Transverse colon (tissue), 4 donors: ENCODE data around the gene SEMA3G. TPM values are rescaled to one million over a fixed set of nuclear protein-coding genes. Genes with fewer than 3 reads are reported as not detected.

Experiments
- DNase-seq: peaks from one replicate; pipeline ENCODE4 v3.0.0-alpha.2; 2019
- H3K27ac ChIP-seq, 4 donors: fragments of 200-600 bp; sonication (generic); 2 replicates each; pipeline ENCODE4 v1.5.1; 2016 to 2018; ENCODE audit warnings: inconsistent platforms in 4 of 4
- H3K27me3 ChIP-seq: fragments of 200-600 bp; sonication (generic); 2 replicates; pipeline ENCODE4 v1.5.1; 2017; ENCODE audit warnings: inconsistent platforms
- H3K36me3 ChIP-seq, 4 donors: fragments of 200-600 bp; sonication (generic); 2 replicates each; pipeline ENCODE4 v1.5.1; 2017 to 2019; ENCODE audit warnings: inconsistent platforms in 4 of 4
- H3K4me1 ChIP-seq, 4 donors: fragments of 200-600 bp; sonication (generic); 2 replicates each; pipeline ENCODE4 v1.5.1; 2017 to 2020; ENCODE audit warnings: inconsistent platforms in 4 of 4
- H3K4me3 ChIP-seq, 4 donors: fragments of 200-600 bp; sonication (generic); 1 replicate in 1 of 4; 2 replicates in 3 of 4; pipeline versions ENCODE4 v1.5.1 to v1.6.1; 2017 to 2019; ENCODE audit warnings: inconsistent platforms in 4 of 4
- H3K9me3 ChIP-seq, 2 donors: fragments of 200-600 bp; sonication (generic); 2 replicates each; pipeline ENCODE4 v1.5.1; 2017 to 2019; ENCODE audit warnings: inconsistent platforms in 2 of 2
- CTCF ChIP-seq, 5 experiments: fragments of 200-600 bp in 3 of 5; fragments of 450-650 bp in 2 of 5; sonication (generic) in 3 of 5; IDR thresholded peaks; 1 replicate in 2 of 5; 2 replicates in 3 of 5; pipeline ENCODE4 v1.5.1; 2016 to 2017; ENCODE audit warnings: antibody characterized with exemption in 5 of 5, inconsistent platforms in 3 of 5, mild to moderate bottlenecking in 2 of 5, moderate library complexity in 1 of 5
- EP300 ChIP-seq: sonication (generic); formaldehyde crosslinking; IDR thresholded peaks from one replicate; pipeline ENCODE4 v1.6.1; 2017; ENCODE audit warnings: antibody characterized with exemption, low read depth
- POLR2A ChIP-seq: fragments of 450-650 bp; IDR thresholded peaks from one replicate; pipeline ENCODE4 v1.6.1; 2016; ENCODE audit warnings: antibody characterized with exemption, mild to moderate bottlenecking, moderate library complexity
- POLR2AphosphoS5 ChIP-seq, 3 donors: sonication (generic); formaldehyde crosslinking; IDR thresholded peaks; one replicate each; pipeline ENCODE4 v1.6.1; 2016; ENCODE audit warnings: antibody characterized with exemption in 3 of 3
- whole genome bisulfite sequencing, 2 donors: methylation state at CpG; one replicate each; pipeline ENCODE4 v1.1.5; 2018; ENCODE audit warnings: low coverage in 1 of 2; 5-methylcytosine and 5-hydroxymethylcytosine counted together
- in situ Hi-C, 4 donors: fragments of 200-750 bp; cut with MboI; loops; one replicate each; pipeline versions ENCODE4 v1.15.0 to v1.15.1; 2017; ENCODE audit warnings: low sequenced_read_pairs in 3 of 4, low pct_ligation_motif_present in 1 of 4, low pct_unique_long_range_greater_than_20kb in 1 of 4
- intact Hi-C: fragments of 100-400 bp; cut with DNase I; formaldehyde crosslinking; loops from one replicate; pipeline ENCODE4 v1.15.1; 2023; ENCODE audit warnings: low total_unique reads
- total RNA-seq, 4 donors: library from RNA; depleted of rRNA; stranded (reverse); fragments of >200 nt; gene quantifications; one replicate each; pipeline ENCODE4 v1.1.0, GENCODE V29; 2016

The SEMA3G gene
- total RNA-seq, 4 donors from 2014 or later, result 1.2 to 21.7 (median 2.3) TPM

GRCh38 chr3:52436500-52437149 is 8.3 kb downstream of the SEMA3G start:
- H3K4me3 ChIP-seq, result no peak overlapping the region
- 90% methylated on average over 13 of the region's 13 CpGs; no CpG with 5 or more reads in 1 of the 2 donors for WGBS, 2 donors
- H3K27me3 ChIP-seq, result no peaks in the 10 kb centered on the region
- no peaks in the 10 kb centered on the region for H3K36me3 ChIP-seq
- H3K9me3 ChIP-seq, result no peaks in the 10 kb centered on the region
- H3K4me1 ChIP-seq, result peaks cover 0 to 10% (median 2%) of the 10 kb centered on the region in 4 donors
- no peak for DNase-seq
- no peak for TF ChIP-seq POLR2A
- no peak for TF ChIP-seq POLR2AphosphoS5 (IDR thresholded peaks at IDR 0.05)
- TF ChIP-seq EP300, result no peak
- TF ChIP-seq CTCF (IDR thresholded peaks at IDR 0.05), result no peak
- H3K27ac ChIP-seq, result no peak overlapping the region
- in situ Hi-C loops, result no loop called here
- intact Hi-C loops, result no loop called here

- no peaks in the 10 kb centered on the region for H3K27me3 ChIP-seq
- in situ Hi-C loops (no loop called here), intact Hi-C loops (no loop called here)
- no peaks in the 10 kb centered on the region for H3K9me3 ChIP-seq
- TF ChIP-seq POLR2A (no peak), CTCF (IDR thresholded peaks at IDR 0.05) (no peak), POLR2AphosphoS5 (IDR thresholded peaks at IDR 0.05) (no peak), EP300 (no peak)
- 94% methylated on average over 29 of the region's 32 CpGs; no CpG with 5 or more reads in 1 of the 2 donors for WGBS, 2 donors
- H3K36me3 ChIP-seq, result no peaks in the 10 kb centered on the region
- H3K4me1 ChIP-seq, result peaks cover 0 to 10% (median 2%) of the 10 kb centered on the region in 4 donors
- DNase-seq, result no peak
- no peak overlapping the region for H3K27ac ChIP-seq
- H3K4me3 ChIP-seq, result no peak overlapping the region
These were observed 9.4 kb downstream of the SEMA3G start for GRCh38 chr3:52435246-52436101.

GRCh38 chr3:52434491-52435115 is 10.3 kb downstream of the SEMA3G start:
- Histone ChIP-seq H3K4me3 (no peak overlapping the region), H3K27me3 (no peaks in the 10 kb centered on the region), H3K27ac (no peak overlapping the region), H3K4me1 (peaks cover 0 to 10% (median 2%) of the 10 kb centered on the region in 4 donors), H3K36me3 (no peaks in the 10 kb centered on the region), H3K9me3 (no peaks in the 10 kb centered on the region)
- intact Hi-C loops, result no loop called here
- in situ Hi-C loops, result no loop called here
- WGBS, 2 donors, result 92% methylated on average over 9 of the region's 9 CpGs; no CpG with 5 or more reads in 1 of the 2 donors
- DNase-seq, result no peak
- TF ChIP-seq POLR2A (no peak), EP300 (no peak), CTCF (IDR thresholded peaks at IDR 0.05) (no peak), POLR2AphosphoS5 (IDR thresholded peaks at IDR 0.05) (no peak)

GRCh38 chr3:52433996-52434479 is 10.9 kb downstream of the SEMA3G start:
- DNase-seq, result no peak
- in situ Hi-C loops (no loop called here), intact Hi-C loops (no loop called here)
- no peak for TF ChIP-seq CTCF (IDR thresholded peaks at IDR 0.05)
- no peak for TF ChIP-seq EP300
- TF ChIP-seq POLR2A, result no peak
- no peak for TF ChIP-seq POLR2AphosphoS5 (IDR thresholded peaks at IDR 0.05)
- H3K27ac ChIP-seq, result no peak overlapping the region
- H3K27me3 ChIP-seq, result no peaks in the 10 kb centered on the region
- no peaks in the 10 kb centered on the region for H3K9me3 ChIP-seq
- peaks cover 0 to 10% (median 2%) of the 10 kb centered on the region in 4 donors for H3K4me1 ChIP-seq
- H3K36me3 ChIP-seq, result no peaks in the 10 kb centered on the region
- H3K4me3 ChIP-seq, result no peak overlapping the region
- WGBS, 2 donors, result 92 to 98% methylated on average over 6 of the region's 6 CpGs
